ENCODE data around the gene TPST2. TPM values are rescaled to one million over a fixed set of nuclear protein-coding genes. Genes with fewer than 3 reads are reported as not detected.

TPST2 gene
- total and polyA plus RNA-seq, 10 of the 15 experiments (the other 5 are each of a cell fraction or from before 2014, with no cell fraction given) = 6.3 to 33.7 (median 28.4) TPM

- TF ChIP-seq ZBTB40 (IDR thresholded peaks at IDR 0.05; ENCODE audit: borderline replicate concordance) (peak; percentile 51; the same call in 1 of the 2 replicates), MTA3 (IDR thresholded peaks at IDR 0.05; ENCODE audit: borderline replicate concordance, low read length) (peak; percentile 97; the same call in 1 of the 2 replicates), USF1 (IDR thresholded peaks at IDR 0.05; ENCODE audit: borderline replicate concordance, extremely low read length, insufficient read depth, low read depth, low read length) (peak; percentile 23), ETV6 (conservative IDR thresholded peaks at IDR 0.05 in 1 of 2, IDR thresholded peaks at IDR 0.05 in 1 of 2; ENCODE audit: borderline replicate concordance in 1 of 2, low read depth in 1 of 2) (peak in 1 of 2 experiments; percentile 88; a peak in 1 of 4 replicates), POLR2AphosphoS5 (IDR thresholded peaks at IDR 0.05; ENCODE audit: low read length) (peak; percentile 62; the same call in 1 of the 2 replicates), RCOR1 (conservative IDR thresholded peaks at IDR 0.05; ENCODE audit: low read depth, low read length) (peak; percentile 93), EZH2 (IDR thresholded peaks at IDR 0.05; ENCODE audit: borderline replicate concordance, control insufficient read depth, low read depth, low read length) (0 out of 2 replicates have a peak, but pooled peaks have one; percentile 75), MEF2B (IDR thresholded peaks at IDR 0.05; ENCODE audit: partially characterized antibody, poor library complexity, severe bottlenecking) (peak; percentile 99), EGR1 (IDR thresholded peaks at IDR 0.05; ENCODE audit: borderline replicate concordance in 1 of 2, low read depth in 2 of 2, low read length in 2 of 2) (peak in 1 of 2 experiments; percentile 40; a peak in 1 of 3 replicates), MTA2 (IDR thresholded peaks at IDR 0.05; ENCODE audit: low read depth) (peak; percentile 96), RELB (IDR thresholded peaks at IDR 0.05; ENCODE audit: low read depth) (peak; percentile 98), POLR2AphosphoS2 (IDR thresholded peaks at IDR 0.05; ENCODE audit: low read depth, low read length) (no peak), GABPA (IDR thresholded peaks at IDR 0.05; ENCODE audit: low read depth) (peak; percentile 83), ZNF217 (IDR thresholded peaks at IDR 0.05) (peak; percentile 90), HSF1 (IDR thresholded peaks at IDR 0.05; ENCODE audit: low read depth, low read length) (no peak), BCL11A (IDR thresholded peaks at IDR 0.05; ENCODE audit: low read depth, low read length) (peak; percentile 99), SMAD1 (IDR thresholded peaks at IDR 0.05; ENCODE audit: low read depth, partially characterized antibody) (peak; percentile 68), FOXM1 (IDR thresholded peaks at IDR 0.05; ENCODE audit: low read depth, low read length) (peak; percentile 99), GATAD2B (conservative IDR thresholded peaks at IDR 0.05; ENCODE audit: low read depth) (peak; percentile 99), BACH1 (IDR thresholded peaks at IDR 0.05; ENCODE audit: borderline replicate concordance) (peak; percentile 94; the same call in 1 of the 2 replicates)
These were observed 20.4 kb upstream of the TPST2 start (continued) for GRCh38 chr22:26610072-26610958.
